Gastroesophageal sphincter (tissue), 3 donors: ENCODE results near the gene C1QTNF9B.

Experiments used
- POLR2A ChIP-seq, 2 donors: fragments of 450-650 bp; IDR thresholded peaks; one replicate each; pipeline ENCODE4 v1.6.1; 2017; ENCODE audit warnings: antibody characterized with exemption in 2 of 2, mild to moderate bottlenecking in 2 of 2, moderate library complexity in 1 of 2
- POLR2AphosphoS5 ChIP-seq: sonication (generic); formaldehyde crosslinking; IDR thresholded peaks from one replicate; pipeline ENCODE4 v1.6.1; 2017; ENCODE audit warnings: antibody characterized with exemption
- TF ChIP-seq, protein P1 (sequence below), 4 experiments: fragments of 200-600 bp in 2 of 4; fragments of 450-650 bp in 2 of 4; sonication (generic) in 1 of 4; IDR thresholded peaks; one replicate each; pipeline ENCODE4 v1.5.1; 2017 to 2019; ENCODE audit warnings: antibody characterized with exemption in 4 of 4, mild to moderate bottlenecking in 2 of 4, moderate library complexity in 2 of 4

DNA sequence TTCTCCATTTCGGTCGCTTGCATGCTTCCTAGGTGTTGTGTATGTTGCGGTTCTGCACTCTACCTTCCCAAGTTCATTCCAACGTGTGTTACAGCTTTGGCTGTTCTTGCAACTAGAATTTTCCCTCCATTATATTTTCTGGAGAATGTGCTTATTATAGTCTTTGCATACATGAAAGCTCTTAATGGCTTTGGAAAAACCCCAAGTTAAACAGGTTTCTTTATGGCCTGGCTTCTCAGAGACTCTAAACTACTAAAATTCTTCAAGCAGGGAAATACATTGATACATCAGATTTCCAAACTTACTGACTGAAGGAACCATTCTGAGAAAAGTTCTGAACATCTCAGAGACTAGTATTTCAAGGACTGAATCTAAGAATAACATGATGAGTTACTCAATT is 20.0 kb downstream of the C1QTNF9B start:
- TF ChIP-seq, protein P1, sequence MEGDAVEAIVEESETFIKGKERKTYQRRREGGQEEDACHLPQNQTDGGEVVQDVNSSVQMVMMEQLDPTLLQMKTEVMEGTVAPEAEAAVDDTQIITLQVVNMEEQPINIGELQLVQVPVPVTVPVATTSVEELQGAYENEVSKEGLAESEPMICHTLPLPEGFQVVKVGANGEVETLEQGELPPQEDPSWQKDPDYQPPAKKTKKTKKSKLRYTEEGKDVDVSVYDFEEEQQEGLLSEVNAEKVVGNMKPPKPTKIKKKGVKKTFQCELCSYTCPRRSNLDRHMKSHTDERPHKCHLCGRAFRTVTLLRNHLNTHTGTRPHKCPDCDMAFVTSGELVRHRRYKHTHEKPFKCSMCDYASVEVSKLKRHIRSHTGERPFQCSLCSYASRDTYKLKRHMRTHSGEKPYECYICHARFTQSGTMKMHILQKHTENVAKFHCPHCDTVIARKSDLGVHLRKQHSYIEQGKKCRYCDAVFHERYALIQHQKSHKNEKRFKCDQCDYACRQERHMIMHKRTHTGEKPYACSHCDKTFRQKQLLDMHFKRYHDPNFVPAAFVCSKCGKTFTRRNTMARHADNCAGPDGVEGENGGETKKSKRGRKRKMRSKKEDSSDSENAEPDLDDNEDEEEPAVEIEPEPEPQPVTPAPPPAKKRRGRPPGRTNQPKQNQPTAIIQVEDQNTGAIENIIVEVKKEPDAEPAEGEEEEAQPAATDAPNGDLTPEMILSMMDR (IDR thresholded peaks at IDR 0.05): no peak
- TF ChIP-seq POLR2A (IDR thresholded peaks at IDR 0.05) (no peak), POLR2AphosphoS5 (no peak)
